HCT116 (cell line): Measurements from ENCODE around the gene TK2. TPM values are rescaled to one million over a fixed set of nuclear protein-coding genes. Genes with fewer than 3 reads are reported as not detected.

Source experiments
- ATAC-seq: fragments of 200-7000 bp; cut with Tn5 transposase; 2 replicates; pipeline ENCODE4 v1.9.1; 2020; ENCODE audit warnings: mild to moderate bottlenecking, moderate library complexity
- BruUV-seq: library from RNA; stranded (reverse); fragments of 400-500 nt; replicated peaks from 2 replicates; lab custom pipeline; 2021; lab: Mats Ljungman, UMichigan
- CTCF ChIA-PET: fragments of 300-600 bp; sonication (Branson Sonifier 250); formaldehyde crosslinking; loops from one replicate; lab custom pipeline; 2021; ENCODE audit warnings: antibody characterized with exemption; lab: Charles Lee
- POLR2A ChIA-PET: fragments of 300-600, 350-600 bp; sonication (Branson Sonifier 250); formaldehyde crosslinking; loops from one replicate; lab custom pipeline; 2021; ENCODE audit warnings: antibody characterized with exemption; lab: Charles Lee
- RAD21 ChIA-PET, 2 experiments: fragments of 300-600 bp; sonication (Branson Sonifier 250); formaldehyde crosslinking; loops; one replicate each; lab custom pipeline; 2023; ENCODE audit warnings: low total read pairs in 2 of 2; ENCODE audit not compliant: uncharacterized antibody in 2 of 2, unreplicated experiment in 2 of 2, low non-redundant PET in 1 of 2; lab: Charles Lee
- DNase-seq: peaks from one replicate; pipeline ENCODE4 v3.0.0-alpha.2; 2010; ENCODE audit warnings: low read depth, low spot score
- H2AFZ ChIP-seq: fragments of 200-600 bp; shearing (Covaris generic), sonication (generic); 2 replicates; pipeline ENCODE4 v1.6.1; 2017; ENCODE audit warnings: low read depth, mixed run types, mixed read lengths, antibody characterized with exemption, low read length; ENCODE audit not compliant: poor library complexity, severe bottlenecking
- H3K27ac ChIP-seq: 2 replicates; pipeline ENCODE4 v1.5.1; 2012; ENCODE audit warnings: low read depth, low read length
- H3K27me3 ChIP-seq: fragments of 200-600 bp; sonication (generic); 2 replicates; pipeline ENCODE4 v1.6.1; 2016; ENCODE audit warnings: mixed run types, low read length, mixed read lengths; ENCODE audit not compliant: insufficient read depth
- H3K36me3 ChIP-seq, 2 experiments: fragments of 200-500 bp in 1 of 2; fragments of 200-600 bp in 1 of 2; sonication (Bioruptor generic) in 1 of 2; sonication (generic) in 1 of 2; 2 replicates each; pipeline versions ENCODE4 v1.5.1 to v1.6.1; 2014 to 2016; ENCODE audit warnings: low read length in 2 of 2, inconsistent platforms in 1 of 2, mixed read lengths in 1 of 2, mixed run types in 1 of 2; ENCODE audit not compliant: insufficient read depth in 2 of 2, control insufficient read depth in 1 of 2
- H3K4me1 ChIP-seq, 2 experiments: fragments of 200-600 bp in 1 of 2; sonication (generic) in 1 of 2; 2 replicates each; pipeline versions ENCODE4 v1.5.1 to v1.6.1; 2012 to 2017; ENCODE audit warnings: low read length in 2 of 2, inconsistent platforms in 1 of 2, mild to moderate bottlenecking in 1 of 2, mixed read lengths in 1 of 2, mixed run types in 1 of 2, moderate library complexity in 1 of 2; ENCODE audit not compliant: insufficient read depth in 2 of 2, control insufficient read depth in 1 of 2
- H3K4me2 ChIP-seq: fragments of 200-600 bp; sonication (generic); 2 replicates; pipeline ENCODE4 v1.6.1; 2017; ENCODE audit warnings: mixed run types, low read length, mixed read lengths
- H3K4me3 ChIP-seq, 2 experiments: fragments of 200-600 bp in 1 of 2; sonication (generic) in 1 of 2; replicated peaks in 1 of 2; 2 replicates each; pipeline ENCODE4 v1.5.1; 2011 to 2016; ENCODE audit warnings: low read length in 2 of 2, control low read depth in 1 of 2, low read depth in 1 of 2, mild to moderate bottlenecking in 1 of 2, mixed read lengths in 1 of 2, mixed run types in 1 of 2
- H3K79me2 ChIP-seq: fragments of 200-600 bp; sonication (generic); 2 replicates; pipeline ENCODE4 v1.6.1; 2017; ENCODE audit warnings: mild to moderate bottlenecking, mixed run types, low read length, moderate library complexity, mixed read lengths; ENCODE audit not compliant: insufficient read depth
- H3K9ac ChIP-seq: fragments of 200-600 bp; sonication (generic); 2 replicates; pipeline ENCODE4 v1.6.1; 2016; ENCODE audit warnings: low read length, mixed read lengths
- H3K9me2 ChIP-seq: fragments of 200-600 bp; sonication (generic), shearing (Covaris generic); 2 replicates; pipeline ENCODE4 v1.6.1; 2017; ENCODE audit warnings: mixed run types, mild to moderate bottlenecking, moderate library complexity; ENCODE audit not compliant: insufficient read depth
- H3K9me3 ChIP-seq, 2 experiments: fragments of 200-500 bp in 1 of 2; fragments of 200-600 bp in 1 of 2; sonication (Bioruptor generic) in 1 of 2; sonication (generic) in 1 of 2; 2 replicates each; pipeline ENCODE4 v1.6.1; 2014 to 2017; ENCODE audit warnings: low read length in 2 of 2, mixed read lengths in 2 of 2, inconsistent platforms in 1 of 2, low read depth in 1 of 2, mild to moderate bottlenecking in 1 of 2, mixed run types in 1 of 2, moderate library complexity in 1 of 2; ENCODE audit not compliant: control insufficient read depth in 1 of 2, insufficient read depth in 1 of 2
- H4K20me1 ChIP-seq: fragments of 200-600 bp; sonication (generic), shearing (Covaris generic); 2 replicates; pipeline ENCODE4 v1.6.1; 2017; ENCODE audit warnings: mixed run types, mild to moderate bottlenecking, moderate library complexity; ENCODE audit not compliant: insufficient read depth
- CBX3 ChIP-seq: IDR thresholded peaks from 2 replicates; pipeline ENCODE4 v1.6.1; 2012; ENCODE audit warnings: low read depth
- EGR1 ChIP-seq: IDR thresholded peaks from 2 replicates; pipeline ENCODE4 v1.6.1; 2012; ENCODE audit warnings: low read depth
- EZH2 ChIP-seq: fragments of 200-600 bp; sonication (generic); IDR thresholded peaks from 2 replicates; pipeline ENCODE4 v1.6.1; 2017; ENCODE audit warnings: antibody characterized with exemption, mixed run types
- FOSL1 ChIP-seq: IDR thresholded peaks from 2 replicates; pipeline ENCODE4 v1.6.1; 2012; ENCODE audit warnings: low read depth
- JUND ChIP-seq: IDR thresholded peaks from 2 replicates; pipeline ENCODE4 v1.6.1; 2012
- POLR2A ChIP-seq: IDR thresholded peaks from 2 replicates; pipeline ENCODE4 v1.7.0; 2011; ENCODE audit warnings: borderline replicate concordance; ENCODE audit not compliant: insufficient read depth, insufficient read length; ENCODE audit errors: extremely low read depth
- RAD21 ChIP-seq: IDR thresholded peaks from 2 replicates; pipeline ENCODE4 v1.6.1; 2012; ENCODE audit warnings: low read depth, mild to moderate bottlenecking
- SIN3A ChIP-seq: IDR thresholded peaks from 2 replicates; pipeline ENCODE4 v1.6.1; 2012; ENCODE audit warnings: low read depth
- SP1 ChIP-seq: IDR thresholded peaks from 2 replicates; pipeline ENCODE4 v1.6.1; 2012; ENCODE audit warnings: low read depth
- SRF ChIP-seq: IDR thresholded peaks from 2 replicates; pipeline ENCODE4 v1.6.1; 2012; ENCODE audit warnings: low read depth
- YY1 ChIP-seq: IDR thresholded peaks from 2 replicates; pipeline ENCODE4 v1.6.1; 2011; ENCODE audit warnings: low read length, low read depth, moderate library complexity, mild to moderate bottlenecking; ENCODE audit not compliant: insufficient replicate concordance; ENCODE audit errors: extremely low read depth
- ZNF274 ChIP-seq: fragments of 200-500 bp; sonication (Bioruptor generic); IDR thresholded peaks from 2 replicates; pipeline ENCODE4 v1.6.1; 2014; ENCODE audit warnings: mild to moderate bottlenecking, low read depth, low read length, inconsistent platforms
- intact Hi-C: fragments of 100-400 bp; cut with micrococcal nuclease; formaldehyde crosslinking; loops from 2 replicates; pipeline ENCODE4 v1.10.0; 2022
- total RNA-seq: library from RNA; stranded (reverse); gene quantifications from one replicate; pipeline ENCODE4 v1.2.1, GENCODE V29; 2021; ENCODE audit not compliant: unreplicated experiment
- TF ChIP-seq, protein P1 (sequence below): IDR thresholded peaks from 2 replicates; pipeline ENCODE4 v1.6.1; 2012
- TF ChIP-seq, protein P2 (sequence below), 3 experiments: fragments of 200-600 bp in 1 of 3; sonication (generic) in 1 of 3; IDR thresholded peaks in 2 of 3; conservative IDR thresholded peaks in 1 of 3; 2 replicates each; pipeline ENCODE4 v1.5.1; 2012 to 2017; ENCODE audit warnings: low read depth in 2 of 3, low read length in 2 of 3, antibody characterized with exemption in 1 of 3, borderline replicate concordance in 1 of 3, control low read depth in 1 of 3, mild to moderate bottlenecking in 1 of 3, mixed read lengths in 1 of 3, mixed run types in 1 of 3, moderate library complexity in 1 of 3; ENCODE audit not compliant: insufficient read depth in 1 of 3

Gene TK2
- total RNA-seq, 1 experiment from 2014 or later = 15.4 TPM

- ChIA-PET CTCF (no interaction called here), POLR2A (no interaction called here), RAD21 (no interaction called here)
- Histone ChIP-seq H4K20me1 (no peaks in the 10 kb centered on the region), H3K4me3 (no peak overlapping the region), H3K9me3 (no peaks in the 10 kb centered on the region), H3K4me2 (no peak overlapping the region), H2AFZ (no peak overlapping the region), H3K27ac (no peak overlapping the region), H3K79me2 (no peaks in the 10 kb centered on the region), H3K36me3 (no peaks in the 10 kb centered on the region), H3K4me1 (no peaks in the 10 kb centered on the region), H3K9me2 (no peaks in the 10 kb centered on the region), H3K9ac (no peak overlapping the region), H3K27me3 (no peaks in the 10 kb centered on the region)
- DNase-seq = no peak
- TF ChIP-seq EZH2 = no peak
- no peak for TF ChIP-seq SP1
- TF ChIP-seq FOSL1 = no peak
- TF ChIP-seq YY1 = no peak
- TF ChIP-seq, protein P1, sequence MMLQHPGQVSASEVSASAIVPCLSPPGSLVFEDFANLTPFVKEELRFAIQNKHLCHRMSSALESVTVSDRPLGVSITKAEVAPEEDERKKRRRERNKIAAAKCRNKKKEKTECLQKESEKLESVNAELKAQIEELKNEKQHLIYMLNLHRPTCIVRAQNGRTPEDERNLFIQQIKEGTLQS = no peak
- no peak for TF ChIP-seq SRF
- TF ChIP-seq CBX3 = no peak
- no peak for TF ChIP-seq RAD21
- TF ChIP-seq JUND = no peak
- TF ChIP-seq POLR2A = no peak
- TF ChIP-seq ZNF274 = no peak
- no peak for TF ChIP-seq SIN3A
- TF ChIP-seq, protein P2, sequence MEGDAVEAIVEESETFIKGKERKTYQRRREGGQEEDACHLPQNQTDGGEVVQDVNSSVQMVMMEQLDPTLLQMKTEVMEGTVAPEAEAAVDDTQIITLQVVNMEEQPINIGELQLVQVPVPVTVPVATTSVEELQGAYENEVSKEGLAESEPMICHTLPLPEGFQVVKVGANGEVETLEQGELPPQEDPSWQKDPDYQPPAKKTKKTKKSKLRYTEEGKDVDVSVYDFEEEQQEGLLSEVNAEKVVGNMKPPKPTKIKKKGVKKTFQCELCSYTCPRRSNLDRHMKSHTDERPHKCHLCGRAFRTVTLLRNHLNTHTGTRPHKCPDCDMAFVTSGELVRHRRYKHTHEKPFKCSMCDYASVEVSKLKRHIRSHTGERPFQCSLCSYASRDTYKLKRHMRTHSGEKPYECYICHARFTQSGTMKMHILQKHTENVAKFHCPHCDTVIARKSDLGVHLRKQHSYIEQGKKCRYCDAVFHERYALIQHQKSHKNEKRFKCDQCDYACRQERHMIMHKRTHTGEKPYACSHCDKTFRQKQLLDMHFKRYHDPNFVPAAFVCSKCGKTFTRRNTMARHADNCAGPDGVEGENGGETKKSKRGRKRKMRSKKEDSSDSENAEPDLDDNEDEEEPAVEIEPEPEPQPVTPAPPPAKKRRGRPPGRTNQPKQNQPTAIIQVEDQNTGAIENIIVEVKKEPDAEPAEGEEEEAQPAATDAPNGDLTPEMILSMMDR (IDR thresholded peaks at IDR 0.05 in 2 of 3, conservative IDR thresholded peaks at IDR 0.05 in 1 of 3; ENCODE audit: borderline replicate concordance in 1 of 3, insufficient read depth in 1 of 3, low read depth in 2 of 3, low read length in 2 of 3) = no peak
- TF ChIP-seq EGR1 = no peak
- no TSS peak for BruUV-seq
- no peak for ATAC-seq
- intact Hi-C loops = no loop called here
Measured at GRCh38 chr16:66587881-66588600, 38.1 kb upstream of the TK2 start.
